Testis (tissue), 3 donors: Measurements from ENCODE around the gene SUV39H1. TPM values are rescaled to one million over a fixed set of nuclear protein-coding genes. Genes with fewer than 3 reads are reported as not detected.

ENCODE experiments used
- DNase-seq: peaks from one replicate; pipeline ENCODE4 v3.0.0-alpha.2; 2019
- H3K27ac ChIP-seq, 2 donors: fragments of 200-600 bp; sonication (generic); one replicate each; pipeline ENCODE4 v1.5.1; 2019
- H3K27me3 ChIP-seq: fragments of 200-600 bp; sonication (generic); one replicate; pipeline ENCODE4 v1.5.1; 2019
- H3K36me3 ChIP-seq: fragments of 200-600 bp; sonication (generic); one replicate; pipeline ENCODE4 v1.5.1; 2017; ENCODE audit warnings: low read depth; ENCODE audit errors: missing control alignments
- H3K4me1 ChIP-seq: fragments of 200-600 bp; sonication (generic); one replicate; pipeline ENCODE4 v1.5.1; 2019
- H3K4me3 ChIP-seq, 2 donors: fragments of 200-600 bp; sonication (generic); one replicate each; pipeline ENCODE4 v1.5.1; 2017 to 2019
- H3K9me3 ChIP-seq: fragments of 200-600 bp; sonication (generic); one replicate; pipeline ENCODE4 v1.5.1; 2017
- CTCF ChIP-seq, 3 experiments: fragments of 450-650 bp in 2 of 3; fragments of 200-600 bp in 1 of 3; sonication (generic) in 1 of 3; IDR thresholded peaks; one replicate each; pipeline ENCODE4 v1.5.1; 2016 to 2019; ENCODE audit warnings: antibody characterized with exemption in 3 of 3, mild to moderate bottlenecking in 2 of 3, moderate library complexity in 1 of 3
- POLR2A ChIP-seq: fragments of 450-650 bp; IDR thresholded peaks from one replicate; pipeline ENCODE4 v1.6.1; 2017; ENCODE audit warnings: antibody characterized with exemption, mild to moderate bottlenecking, moderate library complexity
- WGBS, 2 donors: methylation state at CpG; one replicate each; pipeline ENCODE4 v1.1.5; 2018; 5-methylcytosine and 5-hydroxymethylcytosine counted together
- intact Hi-C: fragments of 100-400 bp; cut with DNase I; formaldehyde crosslinking; loops from one replicate; pipeline ENCODE4 v1.15.1; 2023; ENCODE audit warnings: low total_unique reads
- polyA plus RNA-seq: library from polyadenylated mRNA; stranded (reverse); fragments of 350-450 nt; fragmentation: Illumina TruSeq; extraction: RNeasy Lipid Tissue Mini Kit (QIAGEN cat#74804); gene quantifications from one replicate; pipeline ENCODE4 v1.2.3, GENCODE V29; 2014; ENCODE audit warnings: low read depth, low replicate concordance; ENCODE audit not compliant: insufficient read depth
- total RNA-seq, 2 donors: library from RNA; depleted of rRNA; stranded (reverse); fragments of >200 nt; gene quantifications; one replicate each; pipeline ENCODE4 v1.2.3, GENCODE V29; 2016

SUV39H1 gene
- total and polyA plus RNA-seq, 3 donors from 2014 or later: 10.3 to 16.7 (median 16.5) TPM

DNA sequence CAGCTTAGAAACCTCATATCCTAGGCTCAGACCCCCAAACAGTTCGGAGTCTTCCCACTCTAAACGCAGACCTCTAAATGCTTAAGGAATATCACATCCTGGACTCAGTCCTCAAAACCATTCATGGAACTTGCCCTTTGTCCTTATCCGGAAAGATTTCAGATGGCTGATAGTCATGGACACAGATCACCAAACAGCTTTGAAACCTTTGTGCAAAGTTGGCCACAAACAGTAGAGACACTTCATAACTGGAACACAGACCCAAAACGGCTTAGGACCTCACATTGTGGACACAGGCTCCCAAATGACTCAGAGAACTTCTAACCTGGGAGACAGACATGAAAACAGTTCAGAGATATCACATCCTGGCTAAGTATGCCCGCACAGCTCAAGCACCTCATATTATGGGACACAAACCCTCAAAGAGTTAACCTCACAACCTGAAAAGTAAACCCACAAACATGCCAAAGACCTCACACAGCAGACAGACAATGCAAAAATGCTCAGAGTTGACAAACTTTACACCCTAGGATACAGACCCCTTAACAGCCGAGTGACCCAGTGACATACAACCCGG is 15.5 kb downstream of the SUV39H1 start:
- intact Hi-C loops: no loop called here
- Histone ChIP-seq H3K4me1 (no peaks in the 10 kb centered on the region), H3K9me3 (no peaks in the 10 kb centered on the region), H3K27me3 (no peaks in the 10 kb centered on the region), H3K27ac (no peak overlapping the region), H3K4me3 (no peak overlapping the region), H3K36me3 (no peaks in the 10 kb centered on the region)
- 86 to 90% methylated on average over 5 to 7 of the region's 7 CpGs for WGBS, 2 donors
- DNase-seq: no peak
- no peak for TF ChIP-seq CTCF (IDR thresholded peaks at IDR 0.05)

DNA sequence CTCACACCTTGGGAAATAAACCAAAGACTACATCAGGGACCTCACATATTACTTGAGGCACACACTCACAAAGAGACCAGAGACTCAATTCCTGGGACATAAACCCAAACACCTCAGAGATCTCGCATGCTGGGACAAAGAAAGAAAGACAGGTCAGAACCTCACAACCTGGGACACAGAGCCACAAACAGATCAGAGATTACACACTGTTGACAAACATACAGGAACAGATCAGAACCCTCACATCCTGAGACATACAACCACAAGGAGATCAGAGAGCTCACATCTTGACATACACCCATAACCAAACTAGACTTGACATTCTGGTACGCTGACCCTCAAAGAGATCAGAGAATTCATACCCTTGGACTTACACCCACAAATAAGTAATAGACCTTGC is 17.3 kb downstream of the SUV39H1 start:
- H3K4me3 ChIP-seq: no peak overlapping the region
- H3K9me3 ChIP-seq: no peaks in the 10 kb centered on the region
- no peak overlapping the region for H3K27ac ChIP-seq
- H3K27me3 ChIP-seq: no peaks in the 10 kb centered on the region
- DNase-seq: no peak
- H3K4me1 ChIP-seq: no peaks in the 10 kb centered on the region
- TF ChIP-seq CTCF (IDR thresholded peaks at IDR 0.05) (no peak), POLR2A (no peak)
- intact Hi-C loops: no loop called here
- no peaks in the 10 kb centered on the region for H3K36me3 ChIP-seq
- WGBS, 2 donors: 85 to 94% methylated on average over 2 of the region's 2 CpGs

- Histone ChIP-seq H3K27ac (no peak overlapping the region), H3K9me3 (no peaks in the 10 kb centered on the region), H3K27me3 (no peaks in the 10 kb centered on the region), H3K4me3 (no peak overlapping the region), H3K4me1 (no peaks in the 10 kb centered on the region), H3K36me3 (no peaks in the 10 kb centered on the region)
- WGBS, 2 donors: 56 to 67% methylated on average over 5 of the region's 5 CpGs
- TF ChIP-seq POLR2A (no peak), CTCF (IDR thresholded peaks at IDR 0.05) (no peak)
- no peak for DNase-seq
- intact Hi-C loops: no loop called here
Observed at GRCh38 chrX:48714573-48714972, 18.0 kb downstream of the SUV39H1 start.

- Histone ChIP-seq H3K4me1 (no peaks in the 10 kb centered on the region), H3K4me3 (no peak overlapping the region), H3K27ac (no peak overlapping the region), H3K9me3 (no peaks in the 10 kb centered on the region), H3K36me3 (no peaks in the 10 kb centered on the region), H3K27me3 (no peaks in the 10 kb centered on the region)
- no peak for TF ChIP-seq POLR2A
- DNase-seq: no peak
- 57 to 77% methylated on average over 2 of the region's 2 CpGs for WGBS, 2 donors
- intact Hi-C loops: no loop called here
Observed at GRCh38 chrX:48715072-48715471, 18.5 kb downstream of the SUV39H1 start.

DNA sequence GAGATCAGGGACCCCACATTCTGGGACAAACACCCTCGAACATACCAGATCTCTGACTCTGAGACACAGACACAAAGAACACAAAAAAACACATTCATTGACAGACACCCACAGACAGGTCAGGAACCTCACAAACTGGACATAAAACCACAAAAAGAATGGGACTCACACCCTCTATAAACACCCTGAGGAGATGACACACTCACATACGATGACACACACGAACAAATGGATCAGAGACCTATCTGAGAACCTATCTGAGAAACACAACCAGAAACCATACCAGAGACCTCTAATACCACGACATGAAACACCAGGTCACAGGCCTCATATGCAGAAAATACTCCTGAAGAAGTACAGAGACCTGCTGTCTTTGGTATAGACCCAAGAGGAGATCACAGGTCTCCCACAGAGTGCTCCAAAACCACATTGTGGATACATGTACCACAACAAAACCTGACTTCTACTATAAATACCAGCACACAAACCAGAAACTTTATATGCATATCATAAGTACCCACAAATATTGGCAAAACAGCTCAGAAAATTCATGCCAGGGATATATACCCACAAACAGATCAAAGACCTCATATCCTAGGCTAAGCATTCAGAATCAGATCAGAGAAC is 19.5 kb downstream of the SUV39H1 start:
- Histone ChIP-seq H3K4me3 (no peak overlapping the region), H3K9me3 (no peaks in the 10 kb centered on the region), H3K36me3 (no peaks in the 10 kb centered on the region), H3K27me3 (no peaks in the 10 kb centered on the region), H3K4me1 (no peaks in the 10 kb centered on the region), H3K27ac (no peak overlapping the region)
- DNase-seq: no peak
- intact Hi-C loops: no loop called here
- WGBS, 2 donors: 80% methylated on average over 2 to 4 of the region's 4 CpGs
- TF ChIP-seq CTCF (IDR thresholded peaks at IDR 0.05) (no peak), POLR2A (no peak)
